Naive thymus-derived CD4-positive, alpha-beta T cell (primary cell): ENCODE results near the gene METTL24. TPM values are rescaled to one million over a fixed set of nuclear protein-coding genes. Genes with fewer than 3 reads are reported as not detected.

Experiments used
- ATAC-seq: fragments of 150-1000 bp; cut with Tn5 transposase; 2 replicates; pipeline ENCODE4 v1.10.0; 2021; ENCODE audit warnings: mild to moderate bottlenecking, moderate library complexity
- CTCF ChIA-PET: fragments of 350-600 bp; sonication (Branson Sonifier 250); formaldehyde crosslinking; loops from one replicate; lab custom pipeline; 2021; ENCODE audit warnings: antibody characterized with exemption; lab: Charles Lee
- POLR2A ChIA-PET: fragments of 350-600 bp; sonication (Branson Sonifier 250); formaldehyde crosslinking; loops from one replicate; lab custom pipeline; 2021; ENCODE audit warnings: antibody characterized with exemption, inconsistent platforms; lab: Charles Lee
- DNase-seq, 9 donors: peaks; one replicate each; pipeline versions ENCODE4 v3.0.0 to v3.0.0-alpha.2; 2020 to 2022; ENCODE audit warnings: mixed read lengths in 1 of 9
- H3K27ac ChIP-seq: one replicate; pipeline ENCODE4 v1.7.0; 2013; ENCODE audit warnings: mild to moderate bottlenecking, low read depth, low read length, moderate library complexity
- H3K27me3 ChIP-seq, 2 donors: one replicate each; pipeline ENCODE4 v1.7.0; 2013; ENCODE audit warnings: low read length in 2 of 2, mild to moderate bottlenecking in 2 of 2, moderate library complexity in 2 of 2; ENCODE audit not compliant: control insufficient read depth in 2 of 2, insufficient read depth in 2 of 2
- H3K36me3 ChIP-seq, 3 experiments: 1 replicate in 2 of 3; 2 replicates in 1 of 3; pipeline ENCODE4 v1.7.0; 2013; ENCODE audit warnings: low read length in 3 of 3, mild to moderate bottlenecking in 3 of 3, moderate library complexity in 1 of 3; ENCODE audit not compliant: insufficient read depth in 3 of 3, control insufficient read depth in 2 of 3
- H3K4me1 ChIP-seq, 2 donors: one replicate each; pipeline ENCODE4 v1.7.0; 2013; ENCODE audit warnings: low read length in 2 of 2, mild to moderate bottlenecking in 2 of 2, moderate library complexity in 1 of 2; ENCODE audit not compliant: control insufficient read depth in 2 of 2, insufficient read depth in 2 of 2
- H3K4me3 ChIP-seq: 2 replicates; pipeline ENCODE4 v1.7.0; 2013; ENCODE audit warnings: mild to moderate bottlenecking, low read length
- H3K9me3 ChIP-seq, 3 experiments: 1 replicate in 2 of 3; 2 replicates in 1 of 3; pipeline ENCODE4 v1.7.0; 2013; ENCODE audit warnings: low read length in 3 of 3; ENCODE audit not compliant: control insufficient read depth in 2 of 3
- H3K27ac Mint-ChIP-seq, 9 donors: one replicate each; pipeline ENCODE4 v1.8.0; 2020 to 2022; ENCODE audit warnings: mixed read lengths in 9 of 9, mild to moderate bottlenecking in 8 of 9, moderate library complexity in 5 of 9, inconsistent platforms in 2 of 9
- H3K27me3 Mint-ChIP-seq, 5 donors: one replicate each; pipeline ENCODE4 v1.8.0; 2021 to 2022; ENCODE audit warnings: mixed read lengths in 5 of 5, mild to moderate bottlenecking in 1 of 5
- H3K36me3 Mint-ChIP-seq, 5 donors: one replicate each; pipeline ENCODE4 v1.8.0; 2020 to 2022; ENCODE audit warnings: mixed read lengths in 5 of 5, mild to moderate bottlenecking in 3 of 5, inconsistent platforms in 1 of 5
- H3K4me1 Mint-ChIP-seq, 7 donors: one replicate each; pipeline ENCODE4 v1.8.0; 2020 to 2022; ENCODE audit warnings: mixed read lengths in 7 of 7, mild to moderate bottlenecking in 3 of 7, inconsistent platforms in 1 of 7
- H3K4me3 Mint-ChIP-seq, 10 donors: one replicate each; pipeline ENCODE4 v1.8.0; 2020 to 2022; ENCODE audit warnings: mild to moderate bottlenecking in 10 of 10, mixed read lengths in 10 of 10, moderate library complexity in 6 of 10, inconsistent platforms in 2 of 10
- H3K9me3 Mint-ChIP-seq, 11 donors: one replicate each; pipeline ENCODE4 v1.8.0; 2020 to 2022; ENCODE audit warnings: mixed read lengths in 11 of 11, mild to moderate bottlenecking in 4 of 11, inconsistent platforms in 1 of 11, moderate library complexity in 1 of 11
- intact Hi-C, 2 donors: fragments of 100-400 bp; cut with micrococcal nuclease; formaldehyde crosslinking; loops; one replicate each; pipeline ENCODE4 v1.15.1; 2023
- polyA plus RNA-seq, 2 donors: library from polyadenylated mRNA; unstranded; fragments of 300-500 nt; fragmentation: Illumina TruSeq; gene quantifications; one replicate each; pipeline ENCODE4 v1.2.3, GENCODE V29; 2021
- total RNA-seq, 6 experiments: library from RNA in 5 of 6; stranded (reverse) in 5 of 6; gene quantifications; 1 replicate in 5 of 6; 2 replicates in 1 of 6; pipeline ENCODE4 v1.2.3 and lab custom pipeline; 2021 to 2026

METTL24 gene
- total and polyA plus RNA-seq, 7 experiments from 2014 or later, result 0.47 TPM; not detected in 6

- ChIA-PET CTCF (no interaction called here), POLR2A (no interaction called here)
- peaks cover 14 to 56% (median 42%) of the 10 kb centered on the region in 5 donors for H3K36me3 Mint-ChIP-seq
- H3K4me3 Mint-ChIP-seq, result no peak overlapping the region
- H3K27ac ChIP-seq, result no peak overlapping the region
- H3K9me3 Mint-ChIP-seq, result no peaks in the 10 kb centered on the region
- no peak for DNase-seq
- no peak overlapping the region for H3K27ac Mint-ChIP-seq
- H3K36me3 ChIP-seq, result peaks cover under 1 to 80% (median 14%) of the 10 kb centered on the region in 3 experiments
- no peaks in the 10 kb centered on the region for H3K27me3 ChIP-seq
- H3K27me3 Mint-ChIP-seq, result no peaks in the 10 kb centered on the region
- no peaks in the 10 kb centered on the region for H3K9me3 ChIP-seq
- H3K4me1 Mint-ChIP-seq, result no peaks in the 10 kb centered on the region
- ATAC-seq, result no peak
- intact Hi-C loops, result loop anchor here in 1 of 2 donors (2.0 to 5.0 kb wide), 2 partner anchors 14 to 40 kb away; partner anchors contain the start of gene WASF1
- no peaks in the 10 kb centered on the region for H3K4me1 ChIP-seq
- no peak overlapping the region for H3K4me3 ChIP-seq
Observed at GRCh38 chr6:110217266-110217665, 140.9 kb downstream of the METTL24 start.

- H3K36me3 Mint-ChIP-seq, result peaks cover 19 to 62% (median 46%) of the 10 kb centered on the region in 5 donors
- ChIA-PET CTCF (interaction anchor here (0.6 kb wide), 1 partner anchor 10 kb away, joined by 3 read pairs; no protein-coding TSS in a partner anchor), POLR2A (no interaction called here)
- ATAC-seq, result no peak
- no peak overlapping the region for H3K4me3 Mint-ChIP-seq
- no peaks in the 10 kb centered on the region for H3K27me3 Mint-ChIP-seq
- H3K4me3 ChIP-seq, result no peak overlapping the region
- H3K27ac ChIP-seq, result no peak overlapping the region
- no peaks in the 10 kb centered on the region for H3K27me3 ChIP-seq
- no peaks in the 10 kb centered on the region for H3K9me3 ChIP-seq
- H3K27ac Mint-ChIP-seq, result peak overlapping the region in 1 of 9 donors; percentile 26
- DNase-seq, result no peak
- H3K9me3 Mint-ChIP-seq, result no peaks in the 10 kb centered on the region
- H3K36me3 ChIP-seq, result peaks cover 3 to 83% (median 19%) of the 10 kb centered on the region in 3 experiments
- no peaks in the 10 kb centered on the region for H3K4me1 ChIP-seq
- H3K4me1 Mint-ChIP-seq, result no peaks in the 10 kb centered on the region
- intact Hi-C loops, result loop anchor here in 1 of 2 donors (2.0 to 5.0 kb wide), 2 partner anchors 13 to 39 kb away; partner anchors contain the start of gene WASF1
Observed at GRCh38 chr6:110216140-110216539, 142.0 kb downstream of the METTL24 start.

DNA sequence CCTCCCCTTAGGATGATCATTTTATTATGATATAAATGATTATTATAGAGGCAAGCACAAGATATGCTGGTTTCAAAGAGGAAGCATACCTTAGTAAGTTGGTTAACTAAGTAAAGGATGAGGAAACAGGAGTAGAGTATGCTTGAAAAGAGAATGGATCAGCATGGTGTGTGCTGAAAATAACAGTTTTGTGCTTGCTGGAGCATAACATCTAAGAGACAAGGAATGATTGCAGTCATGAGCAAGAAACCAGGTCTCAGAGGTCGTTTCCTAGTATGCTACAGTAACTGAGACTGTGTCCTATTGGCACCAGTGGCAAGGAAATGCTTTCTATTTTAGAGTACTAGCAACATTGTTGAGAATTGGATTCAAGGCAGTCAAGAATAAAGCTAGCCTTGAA lies 143.8 kb downstream of the METTL24 start:
- Histone ChIP-seq H3K36me3 (peaks cover 5 to 79% (median 22%) of the 10 kb centered on the region in 3 experiments), H3K27me3 (no peaks in the 10 kb centered on the region), H3K4me1 (no peaks in the 10 kb centered on the region), H3K27ac (no peak overlapping the region), H3K9me3 (no peaks in the 10 kb centered on the region), H3K4me3 (no peak overlapping the region)
- POLR2A ChIA-PET, result no interaction called here
- H3K36me3 Mint-ChIP-seq, result peaks cover 19 to 67% (median 46%) of the 10 kb centered on the region in 5 donors
- CTCF ChIA-PET, result no interaction called here
- DNase-seq (no peak), ATAC-seq (no peak)
- H3K27ac Mint-ChIP-seq, result no peak overlapping the region
- intact Hi-C loops, result no loop called here
- H3K4me3 Mint-ChIP-seq, result no peak overlapping the region
- H3K9me3 Mint-ChIP-seq, result no peaks in the 10 kb centered on the region
- H3K4me1 Mint-ChIP-seq, result no peaks in the 10 kb centered on the region
- no peaks in the 10 kb centered on the region for H3K27me3 Mint-ChIP-seq

GRCh38 chr6:110211753-110212152 lies 146.4 kb downstream of the METTL24 start:
- CTCF ChIA-PET, result no interaction called here
- Histone ChIP-seq H3K36me3 (peaks cover 9 to 70% (median 18%) of the 10 kb centered on the region in 3 experiments), H3K4me3 (no peak overlapping the region), H3K27me3 (no peaks in the 10 kb centered on the region), H3K9me3 (no peaks in the 10 kb centered on the region), H3K27ac (no peak overlapping the region), H3K4me1 (no peaks in the 10 kb centered on the region)
- ATAC-seq (no peak), DNase-seq (no peak)
- Mint-ChIP-seq H3K9me3 (no peaks in the 10 kb centered on the region), H3K27me3 (no peaks in the 10 kb centered on the region), H3K4me1 (peaks cover 0 to 2% (median 0%) of the 10 kb centered on the region in 7 donors), H3K36me3 (peaks cover 19 to 56% (median 37%) of the 10 kb centered on the region in 5 donors), H3K4me3 (no peak overlapping the region), H3K27ac (no peak overlapping the region)
- intact Hi-C loops, result no loop called here
- POLR2A ChIA-PET, result no interaction called here

GRCh38 chr6:110207652-110208051 lies 150.5 kb downstream of the METTL24 start:
- H3K4me1 Mint-ChIP-seq, result peaks cover 1 to 9% (median 5%) of the 10 kb centered on the region in 7 donors
- no peaks in the 10 kb centered on the region for H3K27me3 Mint-ChIP-seq
- H3K27ac Mint-ChIP-seq, result no peak overlapping the region
- H3K36me3 Mint-ChIP-seq, result peaks cover 9 to 39% (median 20%) of the 10 kb centered on the region in 5 donors
- H3K4me3 Mint-ChIP-seq, result no peak overlapping the region
- H3K9me3 Mint-ChIP-seq, result no peaks in the 10 kb centered on the region
- peaks cover 9 to 33% (median 11%) of the 10 kb centered on the region in 3 experiments for H3K36me3 ChIP-seq
- H3K4me3 ChIP-seq, result no peak overlapping the region
- DNase-seq (no peak), ATAC-seq (no peak)
- H3K27me3 ChIP-seq, result no peaks in the 10 kb centered on the region
- intact Hi-C loops, result no loop called here
- H3K27ac ChIP-seq, result no peak overlapping the region
- POLR2A ChIA-PET, result no interaction called here
- no peaks in the 10 kb centered on the region for H3K9me3 ChIP-seq
- CTCF ChIA-PET, result interaction anchor here (0.7 kb wide), 1 partner anchor 9 kb away, joined by 3 read pairs; no protein-coding TSS in a partner anchor
- H3K4me1 ChIP-seq, result no peaks in the 10 kb centered on the region

DNA sequence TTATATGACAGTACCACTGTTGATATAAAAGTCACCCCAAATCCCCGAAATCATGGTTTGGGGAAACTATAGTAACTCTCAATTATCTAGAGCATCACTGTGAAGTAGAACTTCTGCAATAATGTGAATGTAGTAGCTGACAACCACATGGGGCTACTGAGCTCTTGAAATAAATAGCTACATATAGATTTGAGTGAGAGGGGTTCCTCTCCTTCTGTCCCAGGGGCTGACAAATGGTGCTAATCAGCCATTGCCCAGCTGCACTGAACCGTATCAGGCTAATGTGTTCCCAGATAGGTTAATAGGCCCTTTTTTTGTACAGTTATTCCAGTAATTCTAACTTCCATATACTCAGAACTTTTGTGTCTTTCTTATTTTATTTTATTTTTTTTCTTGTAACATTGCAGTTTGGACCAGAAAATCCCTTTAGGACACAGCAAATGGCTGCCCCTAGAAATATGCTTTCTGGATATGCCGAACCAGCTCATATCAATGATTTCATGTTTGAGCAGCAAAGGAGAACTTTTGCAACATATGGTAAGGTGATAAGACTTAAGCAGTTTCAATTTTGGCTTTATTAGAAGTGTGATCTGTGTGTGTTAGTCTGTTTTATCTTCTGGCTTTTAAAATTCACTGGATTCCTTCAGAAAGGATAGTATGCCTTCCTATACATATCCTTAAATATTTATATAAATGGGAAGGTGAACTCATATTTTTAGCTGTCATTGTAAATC lies 156.8 kb downstream of the METTL24 start:
- Histone ChIP-seq H3K27ac (no peak overlapping the region), H3K9me3 (no peaks in the 10 kb centered on the region), H3K4me3 (no peak overlapping the region), H3K4me1 (no peaks in the 10 kb centered on the region), H3K36me3 (no peaks in the 10 kb centered on the region), H3K27me3 (no peaks in the 10 kb centered on the region)
- ChIA-PET CTCF (no interaction called here), POLR2A (no interaction called here)
- H3K27ac Mint-ChIP-seq, result no peak overlapping the region
- H3K4me3 Mint-ChIP-seq, result no peak overlapping the region
- ATAC-seq (no peak), DNase-seq (no peak)
- peaks cover 0 to 10% (median 5%) of the 10 kb centered on the region in 5 donors for H3K36me3 Mint-ChIP-seq
- no peaks in the 10 kb centered on the region for H3K9me3 Mint-ChIP-seq
- no peaks in the 10 kb centered on the region for H3K27me3 Mint-ChIP-seq
- H3K4me1 Mint-ChIP-seq, result peaks cover 3 to 48% (median 32%) of the 10 kb centered on the region in 7 donors
- intact Hi-C loops, result loop anchor here in 1 of 2 donors (2.0 kb wide), 1 partner anchor 21 kb away; the partner anchor contains the start of gene CDC40
